ENCODE results near the gene NCAN.

Gene NCAN

DNA sequence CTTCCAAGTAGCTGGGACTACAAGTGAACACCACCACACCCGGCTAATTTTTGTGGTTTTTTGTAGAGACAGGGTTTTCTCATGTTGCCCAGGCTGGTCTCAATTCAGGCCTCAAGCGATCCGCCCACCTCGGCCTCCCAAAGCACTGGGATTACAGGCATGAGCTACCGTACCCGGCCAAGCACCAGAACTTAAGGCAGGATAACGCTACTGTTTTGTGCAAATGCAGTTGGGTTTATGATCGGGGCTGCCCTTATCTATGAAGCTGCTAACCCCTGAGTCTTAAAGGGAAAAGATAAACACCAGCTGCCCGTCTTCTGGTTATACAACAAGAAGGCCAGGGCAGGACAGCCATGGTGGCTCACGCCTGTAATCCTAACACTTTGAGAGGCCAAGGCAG, 73.9 kb downstream of the NCAN start:
- DNase-seq (ENCODE audit: low read depth) = no peak

DNA sequence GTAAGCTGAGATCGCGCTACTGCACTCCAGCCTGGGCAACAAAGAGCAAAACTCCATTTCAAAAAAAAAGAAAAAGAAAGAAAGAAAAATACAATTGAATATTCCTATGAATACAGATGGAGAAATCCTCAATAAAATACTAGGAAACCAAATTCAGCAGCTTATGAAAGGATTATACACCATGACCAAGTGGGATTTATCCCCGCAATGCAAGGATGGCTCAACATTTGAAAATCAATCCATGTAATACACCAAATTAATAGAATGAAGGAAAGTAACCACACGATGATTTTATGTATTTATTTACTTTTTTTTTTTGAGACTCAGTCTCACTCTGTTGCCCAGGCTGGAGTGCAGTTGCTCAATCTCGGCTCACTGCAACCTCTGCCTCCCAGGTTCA, 80.8 kb downstream of the NCAN start:
- no peak for DNase-seq (ENCODE audit: low read depth)

DNA sequence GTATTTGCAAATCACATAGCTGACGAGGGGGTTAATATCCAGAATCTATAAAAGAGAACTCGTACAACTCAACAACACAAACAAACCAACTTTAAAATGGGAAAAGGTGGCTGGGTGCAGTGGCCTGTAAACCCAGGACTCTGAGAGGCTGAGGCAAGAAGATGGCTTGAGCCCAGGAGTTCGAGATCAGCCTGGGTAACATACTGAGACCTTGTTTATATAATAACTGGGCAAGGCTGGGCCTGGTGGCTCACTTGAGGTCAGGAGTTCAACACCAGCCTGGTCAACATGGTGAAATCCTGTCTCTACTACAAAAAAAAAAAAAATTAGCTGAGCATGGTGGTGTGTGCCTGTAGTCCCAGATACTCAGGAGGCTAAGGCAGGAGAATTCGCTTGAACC, 83.2 kb downstream of the NCAN start:
- DNase-seq (ENCODE audit: low read depth) = no peak

DNA sequence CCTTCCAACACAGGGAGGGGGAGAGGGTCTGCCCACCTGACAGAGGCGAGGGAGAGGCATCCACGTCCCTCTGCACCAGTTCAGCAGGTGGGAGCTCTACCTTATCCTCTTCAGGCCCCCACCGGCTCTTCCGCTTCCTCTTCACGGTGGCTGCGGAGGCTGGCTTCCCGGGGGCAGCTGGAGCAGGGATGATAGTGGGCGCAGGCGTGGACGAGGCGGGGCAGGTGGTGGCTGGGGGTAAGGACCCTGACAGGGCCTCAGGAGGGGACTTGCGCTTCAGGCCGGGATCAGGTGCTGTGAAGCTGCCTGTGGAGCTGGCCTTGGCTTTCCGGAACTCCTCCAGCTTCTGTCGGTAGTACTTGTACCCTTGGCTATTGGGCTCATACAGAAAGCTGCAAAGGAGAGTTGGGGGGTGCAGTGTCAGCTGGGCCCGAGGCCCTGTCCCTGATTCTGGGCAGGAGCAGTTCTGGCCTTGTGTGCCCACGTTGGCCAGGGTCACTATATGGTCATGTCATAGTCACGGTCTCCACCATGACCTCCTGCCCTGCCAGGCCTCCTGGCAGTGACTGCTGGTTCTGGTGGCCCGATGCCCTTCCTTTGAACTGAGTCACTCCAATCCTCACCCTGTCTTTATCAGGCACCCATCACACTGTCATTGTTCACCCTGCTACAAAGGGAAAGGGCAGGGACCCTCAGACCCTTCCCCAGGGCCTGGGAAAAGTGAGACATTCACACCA, 85.4 kb downstream of the NCAN start:
- DNase-seq (ENCODE audit: low read depth) = no peak

DNA sequence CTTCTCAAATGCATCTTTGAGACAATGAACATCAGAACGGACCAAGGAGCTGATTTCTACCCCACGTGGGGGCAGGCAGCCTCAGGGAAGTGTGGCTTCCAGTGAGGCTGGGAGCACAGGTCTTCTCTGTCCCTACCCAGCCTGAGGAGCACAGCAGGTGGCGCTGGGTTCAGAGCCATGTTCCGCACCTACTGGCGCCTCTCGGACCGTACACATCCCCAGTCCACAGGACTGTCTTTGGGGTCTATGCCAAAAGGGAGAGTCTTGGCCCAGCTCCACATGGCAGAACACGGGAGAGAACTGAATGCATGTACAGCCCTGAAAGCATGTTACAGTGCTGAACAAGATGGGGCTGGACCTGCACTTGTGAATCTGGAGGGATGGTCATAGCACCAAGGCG, 86.0 kb downstream of the NCAN start:
- DNase-seq (ENCODE audit: low read depth) = no peak

DNA sequence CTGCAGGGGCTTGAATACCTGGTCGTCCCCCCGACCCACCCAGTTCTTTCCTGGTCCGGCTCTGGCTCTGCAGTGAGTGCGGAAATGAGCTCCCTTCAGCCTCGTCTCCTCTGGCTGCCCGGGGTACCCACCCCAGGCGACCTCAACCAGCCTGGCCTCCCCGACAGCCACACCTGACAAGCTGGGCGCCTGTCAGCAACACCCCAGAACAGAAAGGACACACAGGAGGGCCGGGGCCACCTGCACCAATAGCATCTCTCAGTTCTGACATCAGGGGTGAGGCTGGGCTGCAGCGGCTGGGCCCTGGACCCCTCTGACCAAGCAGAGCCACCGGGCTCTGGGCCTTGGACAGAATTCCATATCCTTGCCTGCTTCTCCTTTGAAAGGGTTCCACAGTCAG, 88.9 kb downstream of the NCAN start:
- no peak for DNase-seq (ENCODE audit: low read depth)

Data from activated gamma-delta T cell treated with anti-CD3 and anti-CD28 coated beads, Interleukin-2, amount 50 U/mL, for 16 hours (primary cell).